Measurements from ENCODE around the gene RBP2. TPM values are rescaled to one million over a fixed set of nuclear protein-coding genes. Genes with fewer than 3 reads are reported as not detected.
A peak's percentile ranks its signal among the peaks of the same experiment; 100 is the strongest.

Gene RBP2
- total and polyA plus RNA-seq, 9 of the 15 experiments (the other 6 are each of a cell fraction or from before 2014, with no cell fraction given): not detected

DNA sequence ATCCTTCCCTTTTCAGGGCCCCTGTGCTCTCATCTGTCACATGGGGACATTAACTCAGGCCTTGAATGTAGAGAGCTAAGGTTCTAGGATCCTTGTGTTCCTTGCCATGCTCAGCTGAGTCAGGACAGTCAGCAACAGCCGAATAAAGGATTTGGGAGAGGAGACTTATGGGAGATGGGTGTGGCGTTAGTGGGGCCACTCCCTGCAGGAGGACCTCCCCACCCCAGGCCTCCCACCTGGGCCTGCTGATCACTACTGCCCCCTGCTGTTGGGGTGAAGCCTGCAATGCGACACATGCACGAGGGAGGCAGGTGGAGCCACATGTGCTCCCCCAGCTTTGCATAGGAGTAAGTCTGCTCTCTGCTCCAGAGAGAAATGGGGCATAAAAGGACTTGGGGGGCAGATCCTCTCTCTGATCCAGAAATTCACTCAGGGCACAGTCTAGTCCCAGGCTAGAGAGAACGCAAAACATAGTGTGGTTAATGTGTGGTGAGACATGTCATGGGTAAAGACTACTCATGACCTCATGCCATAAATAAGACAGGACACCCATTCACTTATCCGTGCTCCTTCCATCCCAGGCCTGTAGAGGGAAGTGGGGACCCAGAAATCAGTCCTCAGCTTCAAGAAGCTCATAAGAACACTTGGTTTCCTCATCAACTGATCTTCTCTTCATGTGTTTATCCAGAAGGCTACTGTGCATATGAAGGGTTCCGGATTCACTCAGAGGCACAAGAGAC, 43.9 kb upstream of the RBP2 start:
- ChIA-PET CTCF (ENCODE audit: low intra/inter-chr PET ratio) (interaction anchor here (0.7 to 0.8 kb wide), 2 partner anchors 41 to 96 kb away, joined by 3 read pairs; no protein-coding TSS in a partner anchor), POLR2A (interaction anchor here (0.6 to 1.7 kb wide), 4 partner anchors 21 to 531 kb away, joined by 3 to 5 read pairs (median 4); no protein-coding TSS in a partner anchor)
- H3K9ac ChIP-seq (ENCODE audit: insufficient read depth in 1 of 2, low read depth in 2 of 2, low read length in 2 of 2): no peak overlapping the region
- in situ Hi-C loops (cut with MboI) (no loop called here), intact Hi-C loops (cut with micrococcal nuclease) (loop anchor here (1.0 to 5.0 kb wide), 2 partner anchors 93 to 157 kb away; partner anchors contain the start of gene NMNAT3)
- H3K36me3 ChIP-seq (ENCODE audit: control insufficient read depth, insufficient read depth, low read length): no peaks in the 10 kb centered on the region
- no TSS peak for BruUV-seq (replicated peaks)
- peak overlapping the region; percentile 93 for H2AFZ ChIP-seq (ENCODE audit: low read depth, low read length)
- FAIRE-seq: peak; percentile 93
- H3K4me3 ChIP-seq: no peak overlapping the region
- peak; percentile 84 to 95 (median 92) for DNase-seq (ENCODE audit: extremely low read depth in 1 of 4, low spot score in 3 of 4)
- peak; percentile 98 for ATAC-seq
- no peaks in the 10 kb centered on the region; the same call in 1 of the 2 replicates for H3K9me3 ChIP-seq (replicated peaks; ENCODE audit: control insufficient read depth, insufficient read depth, low read depth, low read length)
- peaks cover 3% of the 10 kb centered on the region in 2 experiments; a peak in 3 of 5 replicates for H3K4me1 ChIP-seq (replicated peaks in 1 of 2; ENCODE audit: control insufficient read depth in 2 of 2, insufficient read depth in 2 of 2, low read length in 2 of 2)
- peaks cover 4 to 7% of the 10 kb centered on the region in 2 experiments; a peak in 4 of 5 replicates for H3K27me3 ChIP-seq (ENCODE audit: control insufficient read depth in 2 of 2, insufficient read depth in 2 of 2, low read length in 2 of 2)
- H3K4me2 ChIP-seq (ENCODE audit: insufficient read depth, low read length): peak overlapping the region; percentile 76
- no peaks in the 10 kb centered on the region for H3K79me2 ChIP-seq (ENCODE audit: control insufficient read depth, insufficient read depth, low read length)
- WGBS (ENCODE audit: insufficient coverage, low coverage, missing lambda C conversion rate): 16% methylated on average over 7 of the region's 7 CpGs
- H4K20me1 ChIP-seq (replicated peaks; ENCODE audit: control insufficient read depth, insufficient read depth, low read length): no peaks in the 10 kb centered on the region
- no peak overlapping the region; the same call in 2 of the 3 replicates for H3K27ac ChIP-seq (ENCODE audit: extremely low read depth, low read depth, low read length)
- H3K9me1 ChIP-seq (ENCODE audit: control insufficient read depth, insufficient read depth, low read length): no peaks in the 10 kb centered on the region
- TF ChIP-seq, protein P1, sequence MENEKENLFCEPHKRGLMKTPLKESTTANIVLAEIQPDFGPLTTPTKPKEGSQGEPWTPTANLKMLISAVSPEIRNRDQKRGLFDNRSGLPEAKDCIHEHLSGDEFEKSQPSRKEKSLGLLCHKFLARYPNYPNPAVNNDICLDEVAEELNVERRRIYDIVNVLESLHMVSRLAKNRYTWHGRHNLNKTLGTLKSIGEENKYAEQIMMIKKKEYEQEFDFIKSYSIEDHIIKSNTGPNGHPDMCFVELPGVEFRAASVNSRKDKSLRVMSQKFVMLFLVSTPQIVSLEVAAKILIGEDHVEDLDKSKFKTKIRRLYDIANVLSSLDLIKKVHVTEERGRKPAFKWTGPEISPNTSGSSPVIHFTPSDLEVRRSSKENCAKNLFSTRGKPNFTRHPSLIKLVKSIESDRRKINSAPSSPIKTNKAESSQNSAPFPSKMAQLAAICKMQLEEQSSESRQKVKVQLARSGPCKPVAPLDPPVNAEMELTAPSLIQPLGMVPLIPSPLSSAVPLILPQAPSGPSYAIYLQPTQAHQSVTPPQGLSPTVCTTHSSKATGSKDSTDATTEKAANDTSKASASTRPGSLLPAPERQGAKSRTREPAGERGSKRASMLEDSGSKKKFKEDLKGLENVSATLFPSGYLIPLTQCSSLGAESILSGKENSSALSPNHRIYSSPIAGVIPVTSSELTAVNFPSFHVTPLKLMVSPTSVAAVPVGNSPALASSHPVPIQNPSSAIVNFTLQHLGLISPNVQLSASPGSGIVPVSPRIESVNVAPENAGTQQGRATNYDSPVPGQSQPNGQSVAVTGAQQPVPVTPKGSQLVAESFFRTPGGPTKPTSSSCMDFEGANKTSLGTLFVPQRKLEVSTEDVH (IDR thresholded peaks at IDR 0.05; ENCODE audit: low read depth, partially characterized antibody): no peak
- TF ChIP-seq, protein P2, sequence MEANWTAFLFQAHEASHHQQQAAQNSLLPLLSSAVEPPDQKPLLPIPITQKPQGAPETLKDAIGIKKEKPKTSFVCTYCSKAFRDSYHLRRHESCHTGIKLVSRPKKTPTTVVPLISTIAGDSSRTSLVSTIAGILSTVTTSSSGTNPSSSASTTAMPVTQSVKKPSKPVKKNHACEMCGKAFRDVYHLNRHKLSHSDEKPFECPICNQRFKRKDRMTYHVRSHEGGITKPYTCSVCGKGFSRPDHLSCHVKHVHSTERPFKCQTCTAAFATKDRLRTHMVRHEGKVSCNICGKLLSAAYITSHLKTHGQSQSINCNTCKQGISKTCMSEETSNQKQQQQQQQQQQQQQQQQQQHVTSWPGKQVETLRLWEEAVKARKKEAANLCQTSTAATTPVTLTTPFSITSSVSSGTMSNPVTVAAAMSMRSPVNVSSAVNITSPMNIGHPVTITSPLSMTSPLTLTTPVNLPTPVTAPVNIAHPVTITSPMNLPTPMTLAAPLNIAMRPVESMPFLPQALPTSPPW (CRISPR knock-in tag; IDR thresholded peaks at IDR 0.05): peak; percentile 48; the same call in 1 of the 2 replicates
- TF ChIP-seq, protein P3, sequence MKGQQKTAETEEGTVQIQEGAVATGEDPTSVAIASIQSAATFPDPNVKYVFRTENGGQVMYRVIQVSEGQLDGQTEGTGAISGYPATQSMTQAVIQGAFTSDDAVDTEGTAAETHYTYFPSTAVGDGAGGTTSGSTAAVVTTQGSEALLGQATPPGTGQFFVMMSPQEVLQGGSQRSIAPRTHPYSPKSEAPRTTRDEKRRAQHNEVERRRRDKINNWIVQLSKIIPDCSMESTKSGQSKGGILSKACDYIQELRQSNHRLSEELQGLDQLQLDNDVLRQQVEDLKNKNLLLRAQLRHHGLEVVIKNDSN (CRISPR knock-in tag; IDR thresholded peaks at IDR 0.05): no peak; the same call in 1 of the 2 replicates
- TF ChIP-seq, protein P4, sequence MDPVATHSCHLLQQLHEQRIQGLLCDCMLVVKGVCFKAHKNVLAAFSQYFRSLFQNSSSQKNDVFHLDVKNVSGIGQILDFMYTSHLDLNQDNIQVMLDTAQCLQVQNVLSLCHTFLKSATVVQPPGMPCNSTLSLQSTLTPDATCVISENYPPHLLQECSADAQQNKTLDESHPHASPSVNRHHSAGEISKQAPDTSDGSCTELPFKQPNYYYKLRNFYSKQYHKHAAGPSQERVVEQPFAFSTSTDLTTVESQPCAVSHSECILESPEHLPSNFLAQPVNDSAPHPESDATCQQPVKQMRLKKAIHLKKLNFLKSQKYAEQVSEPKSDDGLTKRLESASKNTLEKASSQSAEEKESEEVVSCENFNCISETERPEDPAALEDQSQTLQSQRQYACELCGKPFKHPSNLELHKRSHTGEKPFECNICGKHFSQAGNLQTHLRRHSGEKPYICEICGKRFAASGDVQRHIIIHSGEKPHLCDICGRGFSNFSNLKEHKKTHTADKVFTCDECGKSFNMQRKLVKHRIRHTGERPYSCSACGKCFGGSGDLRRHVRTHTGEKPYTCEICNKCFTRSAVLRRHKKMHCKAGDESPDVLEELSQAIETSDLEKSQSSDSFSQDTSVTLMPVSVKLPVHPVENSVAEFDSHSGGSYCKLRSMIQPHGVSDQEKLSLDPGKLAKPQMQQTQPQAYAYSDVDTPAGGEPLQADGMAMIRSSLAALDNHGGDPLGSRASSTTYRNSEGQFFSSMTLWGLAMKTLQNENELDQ (CRISPR knock-in tag; IDR thresholded peaks at IDR 0.05; ENCODE audit: borderline replicate concordance): 0 out of 2 replicates have a peak, but pooled peaks have one; percentile 40
- TF ChIP-seq ZZZ3 (IDR thresholded peaks at IDR 0.05) (no peak), CBX3 (IDR thresholded peaks at IDR 0.05; ENCODE audit: borderline replicate concordance in 1 of 2, low read length in 2 of 2) (0 out of 3 replicates have a peak, but pooled peaks of 1 of the 2 experiments have one; percentile 24), SP1 (CRISPR knock-in tag; IDR thresholded peaks at IDR 0.05) (peak; percentile 57; the same call in 1 of the 2 replicates), TAF7 (tag; IDR thresholded peaks at IDR 0.05) (no peak)
- TF ChIP-seq, protein P5, sequence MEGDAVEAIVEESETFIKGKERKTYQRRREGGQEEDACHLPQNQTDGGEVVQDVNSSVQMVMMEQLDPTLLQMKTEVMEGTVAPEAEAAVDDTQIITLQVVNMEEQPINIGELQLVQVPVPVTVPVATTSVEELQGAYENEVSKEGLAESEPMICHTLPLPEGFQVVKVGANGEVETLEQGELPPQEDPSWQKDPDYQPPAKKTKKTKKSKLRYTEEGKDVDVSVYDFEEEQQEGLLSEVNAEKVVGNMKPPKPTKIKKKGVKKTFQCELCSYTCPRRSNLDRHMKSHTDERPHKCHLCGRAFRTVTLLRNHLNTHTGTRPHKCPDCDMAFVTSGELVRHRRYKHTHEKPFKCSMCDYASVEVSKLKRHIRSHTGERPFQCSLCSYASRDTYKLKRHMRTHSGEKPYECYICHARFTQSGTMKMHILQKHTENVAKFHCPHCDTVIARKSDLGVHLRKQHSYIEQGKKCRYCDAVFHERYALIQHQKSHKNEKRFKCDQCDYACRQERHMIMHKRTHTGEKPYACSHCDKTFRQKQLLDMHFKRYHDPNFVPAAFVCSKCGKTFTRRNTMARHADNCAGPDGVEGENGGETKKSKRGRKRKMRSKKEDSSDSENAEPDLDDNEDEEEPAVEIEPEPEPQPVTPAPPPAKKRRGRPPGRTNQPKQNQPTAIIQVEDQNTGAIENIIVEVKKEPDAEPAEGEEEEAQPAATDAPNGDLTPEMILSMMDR (IDR thresholded peaks at IDR 0.05 in 2 of 3, conservative IDR thresholded peaks at IDR 0.05 in 1 of 3; ENCODE audit: insufficient read depth in 2 of 3, low read depth in 1 of 3, low read length in 3 of 3): peak; percentile 85 to 95 (median 91)

Data from K562 (cell line).